Cardiac ventricle fibroblast (primary cell): ENCODE measurements around the gene DNAH12. TPM values are rescaled to one million over a fixed set of nuclear protein-coding genes. Genes with fewer than 3 reads are reported as not detected.

Experiments used
- total RNA-seq: library from RNA; depleted of rRNA; stranded (reverse); fragments of >200 nt; gene quantifications from 2 replicates; pipeline ENCODE4 v1.2.3, GENCODE V29; 2015

DNAH12 gene
- total RNA-seq: 0.06 and 0.20 TPM in 2 replicates

GRCh38 chr3:57544181-57545125, at the start of gene DNAH12:
Gene DNAH12 (minus strand): TSS chr3:57544344. CDS start chr3:57542870, 1,474 bp downstream.

GRCh38 chr3:57555738-57556458, 11.8 kb upstream of the DNAH12 start, which contains the start of gene PDE12:
Gene PDE12 (plus strand): TSS chr3:57556274. CDS start chr3:57556380, 106 bp downstream.

GRCh38 chr3:57292159-57292896, 251.8 kb downstream of the DNAH12 start, which contains the start of gene ASB14:
Gene ASB14 (minus strand): TSS chr3:57292685. CDS start chr3:57292033, 652 bp downstream.

Other genes starting within 250 kb of the DNAH12 start
- 11.2 and 12.0 TPM in 2 replicates for gene PDE12, start 11.9 kb upstream of the DNAH12 start, total RNA-seq
- 233 and 242 TPM in 2 replicates for gene ARF4, start 53.0 kb upstream of the DNAH12 start, total RNA-seq
- gene DENND6A, start 148.7 kb upstream of the DNAH12 start, total RNA-seq: 7.8 and 10.9 TPM in 2 replicates
- 19.3 and 21.5 TPM in 2 replicates for gene SLMAP, start 212.0 kb upstream of the DNAH12 start, total RNA-seq